ENCODE measurements around the gene EGFR.

The EGFR gene

GRCh38 chr7:55131142-55131929 lies 112.5 kb downstream of the EGFR start:
- no peak for DNase-seq

GRCh38 chr7:55132550-55132889 lies 113.7 kb downstream of the EGFR start:
- no peak for DNase-seq

GRCh38 chr7:55132890-55133551 lies 114.2 kb downstream of the EGFR start:
- peak; percentile 34 for DNase-seq

GRCh38 chr7:55133630-55134358 lies 115.0 kb downstream of the EGFR start:
- DNase-seq: no peak

- no peak for DNase-seq
Measured at GRCh38 chr7:55134359-55134725, 115.5 kb downstream of the EGFR start.

GRCh38 chr7:55134786-55135185 lies 116.0 kb downstream of the EGFR start:
- no peak for DNase-seq

GRCh38 chr7:55135462-55135861 lies 116.6 kb downstream of the EGFR start:
- DNase-seq: no peak

- DNase-seq: no peak
Measured at GRCh38 chr7:55138663-55139062, 119.8 kb downstream of the EGFR start.

- DNase-seq: no peak
Measured at GRCh38 chr7:55140221-55140940, 121.6 kb downstream of the EGFR start.

GRCh38 chr7:55140941-55141278 lies 122.1 kb downstream of the EGFR start:
- DNase-seq: no peak

- no peak for DNase-seq
Measured at GRCh38 chr7:55142919-55143600, 124.2 kb downstream of the EGFR start.

- DNase-seq: no peak
Measured at GRCh38 chr7:55144333-55145317, 125.8 kb downstream of the EGFR start.

GRCh38 chr7:55145606-55146005 lies 126.8 kb downstream of the EGFR start:
- no peak for DNase-seq

- DNase-seq: no peak
Measured at GRCh38 chr7:55147101-55147500, 128.3 kb downstream of the EGFR start.

- no peak for DNase-seq
Measured at GRCh38 chr7:55147736-55148135, 128.9 kb downstream of the EGFR start.

- no peak for DNase-seq
Measured at GRCh38 chr7:55148571-55148970, 129.8 kb downstream of the EGFR start.

GRCh38 chr7:55149001-55149400 lies 130.2 kb downstream of the EGFR start:
- DNase-seq: no peak

- DNase-seq: no peak
Measured at GRCh38 chr7:55150166-55150565, 131.3 kb downstream of the EGFR start.

- DNase-seq: no peak
Measured at GRCh38 chr7:55150709-55151451, 132.1 kb downstream of the EGFR start.

GRCh38 chr7:55152516-55152915 lies 133.7 kb downstream of the EGFR start:
- no peak for DNase-seq

GRCh38 chr7:55154096-55154495 lies 135.3 kb downstream of the EGFR start:
- DNase-seq: no peak

All from stimulated activated CD4-positive, alpha-beta T cell treated with anti-CD3 and anti-CD28 coated beads, Interleukin-15, amount 100 ng/mL, for 24 hours (primary cell).